ENCODE measurements around the gene VPS36. TPM values are rescaled to one million over a fixed set of nuclear protein-coding genes. Genes with fewer than 3 reads are reported as not detected.

Gene VPS36
- total RNA-seq, 1 experiment from 2014 or later = 40.2 TPM

DNA sequence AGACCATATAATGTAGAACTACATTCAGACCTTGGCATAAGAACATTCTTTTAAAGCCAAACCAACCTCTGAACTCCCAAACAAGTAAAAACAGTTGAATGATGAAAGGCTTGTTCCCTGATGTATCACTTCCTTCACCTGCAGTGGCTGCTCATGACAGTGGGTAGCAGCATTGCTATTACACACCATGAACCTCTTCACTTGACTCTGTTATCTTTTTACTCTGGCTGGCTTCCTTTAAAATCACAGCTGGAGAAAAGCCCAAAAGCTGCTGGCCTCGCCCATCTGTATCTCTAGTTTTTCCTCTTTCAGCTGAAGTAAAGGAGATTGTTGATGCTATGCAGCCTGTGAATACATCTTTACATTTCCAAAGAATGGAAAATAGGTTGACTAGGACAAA, 67.1 kb downstream of the VPS36 start:
- H3K4me1 Mint-ChIP-seq (ENCODE audit: low read depth, unreplicated experiment) = no peaks in the 10 kb centered on the region

DNA sequence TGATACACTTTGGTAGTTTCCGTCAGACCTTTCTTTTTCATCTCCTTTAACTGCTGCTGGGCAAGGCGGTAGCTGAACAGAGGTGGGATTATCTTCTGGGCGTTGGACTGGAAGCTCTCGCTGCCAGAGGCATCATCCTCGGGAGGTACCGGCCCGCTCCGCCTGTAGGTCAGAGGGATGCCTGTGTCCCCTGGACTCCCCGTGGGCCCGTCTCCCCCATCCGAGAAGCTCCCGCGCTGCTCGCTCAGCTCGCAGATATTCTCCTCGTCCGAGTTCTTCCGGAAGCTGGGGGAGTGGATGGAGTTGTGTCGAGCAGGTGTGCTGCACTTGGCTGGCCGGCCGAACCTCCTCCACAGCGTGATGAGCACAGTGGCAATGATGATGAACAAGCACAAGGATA, 72.1 kb downstream of the VPS36 start:
- Mint-ChIP-seq H3K27ac (ENCODE audit: unreplicated experiment) (no peak overlapping the region), H3K4me3 (ENCODE audit: low read depth, unreplicated experiment) (no peak overlapping the region), H3K36me3 (ENCODE audit: insufficient read depth, unreplicated experiment) (no peaks in the 10 kb centered on the region), H3K9me3 (ENCODE audit: low read depth, unreplicated experiment) (no peaks in the 10 kb centered on the region), H3K27me3 (ENCODE audit: unreplicated experiment) (no peaks in the 10 kb centered on the region), H3K4me1 (ENCODE audit: low read depth, unreplicated experiment) (peaks cover 13% of the 10 kb centered on the region)
- TF ChIP-seq, protein P1, sequence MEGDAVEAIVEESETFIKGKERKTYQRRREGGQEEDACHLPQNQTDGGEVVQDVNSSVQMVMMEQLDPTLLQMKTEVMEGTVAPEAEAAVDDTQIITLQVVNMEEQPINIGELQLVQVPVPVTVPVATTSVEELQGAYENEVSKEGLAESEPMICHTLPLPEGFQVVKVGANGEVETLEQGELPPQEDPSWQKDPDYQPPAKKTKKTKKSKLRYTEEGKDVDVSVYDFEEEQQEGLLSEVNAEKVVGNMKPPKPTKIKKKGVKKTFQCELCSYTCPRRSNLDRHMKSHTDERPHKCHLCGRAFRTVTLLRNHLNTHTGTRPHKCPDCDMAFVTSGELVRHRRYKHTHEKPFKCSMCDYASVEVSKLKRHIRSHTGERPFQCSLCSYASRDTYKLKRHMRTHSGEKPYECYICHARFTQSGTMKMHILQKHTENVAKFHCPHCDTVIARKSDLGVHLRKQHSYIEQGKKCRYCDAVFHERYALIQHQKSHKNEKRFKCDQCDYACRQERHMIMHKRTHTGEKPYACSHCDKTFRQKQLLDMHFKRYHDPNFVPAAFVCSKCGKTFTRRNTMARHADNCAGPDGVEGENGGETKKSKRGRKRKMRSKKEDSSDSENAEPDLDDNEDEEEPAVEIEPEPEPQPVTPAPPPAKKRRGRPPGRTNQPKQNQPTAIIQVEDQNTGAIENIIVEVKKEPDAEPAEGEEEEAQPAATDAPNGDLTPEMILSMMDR (IDR thresholded peaks at IDR 0.05; ENCODE audit: unreplicated experiment) = no peak
- intact Hi-C loops (cut with micrococcal nuclease; ENCODE audit: unreplicated experiment) = no loop called here
- BruUV-seq (replicated peaks) = no TSS peak
- DNase-seq = no peak
- CTCF ChIA-PET = no interaction called here

More for the DNA sequence above, 67.1 kb downstream of the VPS36 start:
- Mint-ChIP-seq H3K4me3 (ENCODE audit: low read depth, unreplicated experiment) (no peak overlapping the region), H3K9me3 (ENCODE audit: low read depth, unreplicated experiment) (no peaks in the 10 kb centered on the region), H3K27me3 (ENCODE audit: unreplicated experiment) (no peaks in the 10 kb centered on the region), H3K36me3 (ENCODE audit: insufficient read depth, unreplicated experiment) (no peaks in the 10 kb centered on the region), H3K27ac (ENCODE audit: unreplicated experiment) (no peak overlapping the region)
- no TSS peak for BruUV-seq (replicated peaks)
- CTCF ChIA-PET = interaction anchor here (1.2 kb wide), 1 partner anchor 11 kb away, joined by 8 read pairs; no protein-coding TSS in a partner anchor
- TF ChIP-seq, protein P1 (IDR thresholded peaks at IDR 0.05; ENCODE audit: unreplicated experiment) = no peak
- intact Hi-C loops (cut with micrococcal nuclease; ENCODE audit: unreplicated experiment) = no loop called here
- no peak for DNase-seq

DNA sequence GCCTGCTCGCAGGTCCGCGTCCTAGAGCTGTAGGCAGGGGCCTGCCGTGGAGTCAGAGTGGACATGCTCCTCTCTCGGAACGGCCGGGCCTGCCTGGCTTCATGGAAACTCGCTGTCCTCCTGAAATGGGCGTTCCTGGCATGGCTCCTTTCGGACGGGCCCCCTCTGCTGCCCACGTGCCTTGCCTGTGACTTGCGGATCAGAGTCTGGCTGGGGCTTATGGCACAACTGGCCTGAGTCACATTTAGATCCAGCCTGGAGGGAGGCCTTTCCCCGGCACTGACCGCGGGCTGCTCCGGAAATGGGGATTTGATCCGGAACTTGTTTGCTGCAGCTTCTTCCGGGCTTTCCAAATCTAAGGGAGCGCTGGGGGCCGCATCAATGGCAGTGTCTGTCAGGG, 72.5 kb downstream of the VPS36 start:
- Mint-ChIP-seq H3K27me3 (ENCODE audit: unreplicated experiment) (no peaks in the 10 kb centered on the region), H3K4me3 (ENCODE audit: low read depth, unreplicated experiment) (no peak overlapping the region), H3K27ac (ENCODE audit: unreplicated experiment) (no peak overlapping the region), H3K36me3 (ENCODE audit: insufficient read depth, unreplicated experiment) (no peaks in the 10 kb centered on the region), H3K4me1 (ENCODE audit: low read depth, unreplicated experiment) (peaks cover 17% of the 10 kb centered on the region), H3K9me3 (ENCODE audit: low read depth, unreplicated experiment) (no peaks in the 10 kb centered on the region)
- BruUV-seq (replicated peaks) = no TSS peak
- DNase-seq = no peak
- CTCF ChIA-PET = no interaction called here
- intact Hi-C loops (cut with micrococcal nuclease; ENCODE audit: unreplicated experiment) = no loop called here
- TF ChIP-seq, protein P1 (IDR thresholded peaks at IDR 0.05; ENCODE audit: unreplicated experiment) = no peak

DNA sequence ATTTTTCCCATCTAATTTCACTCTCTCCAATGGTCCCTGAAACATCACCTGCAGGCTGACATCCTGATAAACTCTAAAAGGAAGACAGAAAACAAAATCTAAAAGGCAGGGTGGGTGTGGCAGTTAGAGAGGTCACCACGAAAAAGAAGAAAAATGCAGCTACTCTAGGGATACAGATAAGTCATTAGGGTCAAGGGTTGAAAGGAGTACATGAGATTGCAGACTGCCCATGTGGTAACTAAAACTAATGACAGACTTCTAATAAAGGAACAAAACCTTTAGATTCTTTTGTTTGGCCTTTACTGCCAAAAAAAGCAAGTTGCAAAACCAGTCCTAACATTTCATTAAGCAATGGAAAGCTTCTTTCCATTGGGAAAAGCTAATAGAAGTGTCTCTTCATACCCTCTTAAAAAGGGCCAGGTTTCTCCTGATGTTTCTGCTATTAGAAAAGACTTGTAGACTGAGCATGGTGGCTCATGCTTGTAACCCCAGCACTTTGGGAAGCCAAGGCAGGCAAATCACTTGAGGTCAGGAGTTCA, 75.5 kb downstream of the VPS36 start:
- Mint-ChIP-seq H3K36me3 (ENCODE audit: insufficient read depth, unreplicated experiment) (no peaks in the 10 kb centered on the region), H3K4me1 (ENCODE audit: low read depth, unreplicated experiment) (peaks cover 31% of the 10 kb centered on the region), H3K27me3 (ENCODE audit: unreplicated experiment) (no peaks in the 10 kb centered on the region), H3K9me3 (ENCODE audit: low read depth, unreplicated experiment) (no peaks in the 10 kb centered on the region), H3K27ac (ENCODE audit: unreplicated experiment) (no peak overlapping the region), H3K4me3 (ENCODE audit: low read depth, unreplicated experiment) (no peak overlapping the region)
- no TSS peak for BruUV-seq (replicated peaks)
- no peak for DNase-seq
- intact Hi-C loops (cut with micrococcal nuclease; ENCODE audit: unreplicated experiment) = no loop called here
- CTCF ChIA-PET = no interaction called here
- TF ChIP-seq, protein P1 (IDR thresholded peaks at IDR 0.05; ENCODE audit: unreplicated experiment) = no peak

Data from Calu3 (cell line).